HG03066 (cell line): ENCODE results near the gene MTMR12.
"Not testable (repeated sequence)": the region's sequence is repeated elsewhere in the genome, so short reads cannot be mapped to it uniquely, and the experiment has no call there.

ENCODE experiments used
- ATAC-seq: cut with Tn5 transposase; IDR thresholded peaks from one replicate; pipeline ENCODE4 v1.9.1; 2021; ENCODE audit warnings: low read depth; ENCODE audit not compliant: unreplicated experiment

Gene MTMR12

GRCh38 chr5:32326216-32326772 is 13.6 kb upstream of the MTMR12 start:
- ATAC-seq, result no peak

GRCh38 chr5:32325616-32326015 is 12.9 kb upstream of the MTMR12 start:
- ATAC-seq, result no peak

DNA sequence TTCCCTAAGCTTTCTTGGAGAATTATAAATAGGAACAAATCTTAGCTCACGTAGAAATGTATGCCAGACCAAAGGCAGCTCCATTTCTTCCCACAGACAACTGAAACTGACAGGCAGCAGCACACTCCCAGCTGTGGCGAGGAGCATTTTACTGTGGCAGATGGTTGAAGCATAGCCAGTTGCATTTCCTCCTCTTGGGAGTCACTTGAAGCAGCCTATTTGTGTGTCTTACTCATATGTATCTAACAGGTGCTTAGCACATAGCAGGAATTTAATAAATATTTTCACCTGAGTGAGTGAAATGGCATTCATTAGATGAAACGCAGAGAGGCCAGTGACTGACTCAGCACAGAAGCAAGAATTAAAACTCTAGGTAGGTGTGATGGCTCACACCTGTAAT is 12.3 kb upstream of the MTMR12 start:
- ATAC-seq, result peak; percentile 68

GRCh38 chr5:32323741-32324140 is 11.0 kb upstream of the MTMR12 start:
- ATAC-seq, result no peak

GRCh38 chr5:32322882-32323281 is 10.1 kb upstream of the MTMR12 start:
- ATAC-seq, result no peak

DNA sequence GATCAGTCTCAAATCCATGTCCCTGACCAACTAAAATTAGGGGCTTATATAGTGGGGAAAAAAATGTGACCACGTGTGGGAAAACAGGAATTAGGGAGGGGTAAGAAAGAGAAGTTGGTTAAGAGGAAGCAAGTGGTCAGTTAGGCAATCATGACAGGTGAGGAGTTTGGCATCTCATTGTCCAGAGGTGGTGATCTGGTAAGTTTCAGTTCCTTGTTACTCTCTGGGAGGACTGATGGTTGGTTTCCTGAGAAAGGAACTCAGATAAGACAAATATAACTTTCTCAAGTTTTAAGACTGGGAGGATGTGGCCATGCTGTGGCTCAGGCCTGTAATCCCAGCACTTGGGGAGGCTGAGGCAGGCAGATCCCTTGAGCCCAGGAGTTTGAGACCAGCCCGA is 9.0 kb upstream of the MTMR12 start:
- ATAC-seq, result not testable (repeated sequence)

DNA sequence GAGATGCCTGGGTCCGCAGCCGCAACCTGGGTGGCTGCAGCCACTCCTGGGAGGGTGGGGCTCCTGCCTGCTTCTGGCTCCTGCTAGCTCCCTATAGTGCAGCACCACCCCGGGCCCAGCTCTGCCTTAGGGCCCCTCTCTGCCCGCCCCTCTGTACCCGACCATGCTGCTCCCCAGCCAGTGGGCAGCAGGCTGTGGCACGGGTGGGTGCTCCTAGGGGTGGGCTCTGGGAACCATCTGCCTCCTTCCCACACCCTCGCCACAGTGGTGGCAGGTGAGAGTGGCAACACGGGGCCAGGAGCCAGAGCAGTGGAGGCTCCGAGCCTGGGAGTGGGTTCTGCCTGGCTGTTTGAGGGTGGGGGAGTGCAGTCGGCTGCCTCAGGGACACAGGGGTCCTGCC is 7.8 kb upstream of the MTMR12 start:
- ATAC-seq, result no peak

GRCh38 chr5:32319926-32320543 is 7.3 kb upstream of the MTMR12 start:
- no peak for ATAC-seq

DNA sequence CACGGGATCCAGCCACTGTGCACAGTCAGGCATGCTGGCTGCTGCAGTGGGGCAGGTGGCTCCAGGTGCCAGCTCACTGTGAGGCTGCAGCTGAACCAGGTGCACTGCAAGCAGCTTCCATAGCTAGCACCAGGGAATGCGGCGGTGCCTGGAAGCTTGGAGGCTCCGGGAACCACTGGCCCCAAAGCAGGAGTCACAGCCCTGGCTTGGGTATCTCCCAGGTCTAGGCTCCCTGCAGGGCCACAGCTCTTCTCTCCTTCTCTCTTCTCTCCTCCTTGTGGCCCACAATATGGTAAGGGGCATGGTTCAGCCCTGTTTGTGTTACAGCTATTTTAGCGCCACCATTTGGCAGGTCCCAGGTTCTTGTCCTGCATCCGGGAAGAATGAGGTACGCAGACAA is 6.7 kb upstream of the MTMR12 start:
- no peak for ATAC-seq

DNA sequence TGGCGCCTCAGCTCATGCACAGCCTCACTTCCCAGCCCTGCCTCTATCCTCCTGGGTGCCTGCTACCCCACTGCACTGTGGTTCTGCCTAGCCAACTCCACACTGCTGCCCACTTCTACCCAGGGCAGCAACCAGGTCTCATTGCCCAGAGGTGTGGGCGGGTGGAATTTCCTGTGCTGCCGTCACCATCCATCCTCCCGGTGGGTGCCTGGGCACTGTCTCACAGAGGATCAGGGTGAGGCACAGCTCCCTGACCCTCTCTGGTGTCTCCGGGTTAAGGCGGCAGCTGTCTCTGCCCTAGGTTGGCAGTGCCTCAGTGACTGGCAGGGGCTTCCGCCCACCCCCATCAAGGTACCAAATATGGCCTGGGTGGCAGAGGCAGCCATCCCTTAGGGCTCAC is 4.3 kb upstream of the MTMR12 start:
- ATAC-seq, result no peak

DNA sequence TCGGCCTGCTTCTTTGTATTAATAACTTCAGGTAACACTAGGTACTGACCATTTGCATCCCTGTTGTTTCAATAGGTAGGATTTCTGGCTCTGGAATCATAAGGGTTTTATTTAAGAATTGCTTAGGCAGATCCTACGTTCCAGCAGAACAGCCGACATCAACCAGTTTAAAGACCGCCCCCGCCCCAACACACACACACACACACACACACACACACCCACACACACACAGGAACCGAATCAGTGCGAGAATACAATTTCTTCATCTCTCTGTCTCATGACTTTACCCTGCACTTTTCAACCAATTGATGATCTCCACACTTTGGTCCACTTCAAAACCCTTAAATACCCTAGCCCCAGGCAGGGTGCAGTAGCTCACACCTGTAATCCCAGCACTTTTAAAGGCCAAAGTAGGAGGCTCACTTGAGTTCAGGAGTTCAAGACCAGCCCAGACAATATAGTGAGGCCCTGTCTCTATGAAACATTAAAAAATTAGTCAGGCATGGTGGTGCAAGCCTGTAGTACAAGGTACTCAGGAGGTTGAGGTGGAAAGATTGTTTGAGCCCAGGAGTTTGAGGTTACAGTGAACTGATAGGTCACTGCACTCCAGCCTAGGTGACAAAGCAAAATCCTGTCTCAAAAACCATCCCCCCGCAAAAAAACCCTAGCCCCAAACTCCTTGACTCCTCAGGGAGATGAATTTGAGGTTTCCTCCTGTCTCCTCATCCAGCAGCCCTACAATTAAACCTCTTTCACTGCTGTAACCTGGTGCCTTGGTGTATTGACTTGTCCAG is 2.7 kb upstream of the MTMR12 start:
- ATAC-seq, result no peak

- ATAC-seq, result no peak
Measured at GRCh38 chr5:32314658-32315057, 1.9 kb upstream of the MTMR12 start.

GRCh38 chr5:32314152-32314488 is 1.4 kb upstream of the MTMR12 start:
- ATAC-seq, result not testable (repeated sequence)

DNA sequence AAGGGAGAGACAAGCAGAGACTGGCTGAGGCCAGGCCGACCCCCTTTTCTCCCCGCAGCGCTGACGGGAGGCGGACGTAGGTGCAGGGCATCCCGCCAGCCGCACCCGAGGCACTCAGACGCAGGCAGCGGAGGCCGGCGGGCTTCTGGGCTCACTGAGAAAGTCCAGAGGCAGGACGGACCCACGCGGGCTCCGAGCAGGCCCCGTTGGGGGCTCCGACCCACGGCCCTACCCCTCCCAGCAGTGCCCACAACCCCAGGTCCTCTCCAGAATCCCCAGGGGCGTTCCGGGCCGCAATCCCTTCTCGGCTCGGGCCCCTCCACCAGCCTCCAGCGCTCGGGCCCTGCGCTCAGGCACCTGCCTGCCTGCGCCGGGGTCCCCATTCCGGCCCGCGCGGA is 543 bp downstream of the MTMR12 start:
- peak; percentile 28 for ATAC-seq

GRCh38 chr5:32311404-32312196 is 1.1 kb downstream of the MTMR12 start:
- ATAC-seq, result no peak

- ATAC-seq, result no peak
Measured at GRCh38 chr5:32309761-32310160, 3.0 kb downstream of the MTMR12 start.

DNA sequence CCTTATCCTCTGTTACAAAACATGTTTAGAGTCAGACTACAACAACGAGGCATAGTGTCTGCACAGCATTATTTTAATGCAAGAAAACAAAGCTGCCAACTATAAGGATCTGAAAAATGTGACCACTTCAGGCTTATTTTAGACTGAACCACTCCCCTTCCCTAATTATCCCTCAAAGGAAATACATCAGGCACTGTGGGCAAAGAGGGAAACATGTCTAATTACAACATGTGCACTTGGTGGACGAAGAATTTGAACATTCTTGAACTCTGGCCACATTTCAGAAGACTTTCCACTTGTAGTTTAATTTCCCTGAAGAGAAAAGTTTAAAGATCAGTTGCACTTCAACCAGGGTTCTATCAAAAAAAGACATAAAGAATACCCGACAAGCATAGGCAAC is 3.8 kb downstream of the MTMR12 start:
- ATAC-seq, result no peak

- ATAC-seq, result no peak
Measured at GRCh38 chr5:32307769-32308194, 5.0 kb downstream of the MTMR12 start.

DNA sequence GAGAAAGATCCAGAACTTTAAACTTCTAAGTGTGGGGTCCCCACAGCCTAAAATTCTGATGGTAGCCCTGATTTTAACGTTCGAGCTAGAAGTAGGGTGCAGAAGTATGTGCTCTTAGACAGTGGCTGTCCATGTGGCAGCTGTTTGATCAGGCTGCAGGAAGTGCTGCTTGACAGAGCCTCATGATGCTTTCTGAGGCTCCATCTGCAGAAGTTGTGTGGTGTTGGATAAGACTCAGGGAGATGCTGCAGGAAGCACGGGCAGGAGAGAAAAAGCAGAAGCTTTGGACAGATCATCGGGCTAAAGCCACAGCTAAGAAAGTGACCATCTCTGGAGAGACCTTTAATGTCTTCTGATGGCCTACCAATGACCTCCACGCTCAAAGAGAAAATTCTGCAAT is 8.1 kb downstream of the MTMR12 start:
- no peak for ATAC-seq

DNA sequence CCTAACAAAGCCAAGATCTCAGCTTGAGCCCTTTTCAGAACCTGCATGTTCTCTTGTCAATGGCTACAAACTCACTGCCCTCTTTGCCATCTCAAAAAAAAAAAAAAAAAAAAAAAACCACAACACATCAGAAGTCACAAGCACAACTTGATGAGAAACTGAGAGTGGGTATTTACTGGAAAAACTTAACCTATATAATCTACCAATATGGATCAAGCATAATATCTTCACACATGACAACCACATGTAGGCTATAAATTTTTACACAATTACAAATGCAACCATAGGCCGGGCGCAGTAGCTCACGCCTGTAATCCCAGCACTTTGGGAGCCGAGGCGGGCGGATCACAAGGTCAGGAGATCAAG is 9.0 kb downstream of the MTMR12 start:
- no peak for ATAC-seq
